Panc1 (cell line): ENCODE results near the gene SPNS3. TPM values are rescaled to one million over a fixed set of nuclear protein-coding genes. Genes with fewer than 3 reads are reported as not detected.

ENCODE experiments used
- ATAC-seq: fragments of 200-7000 bp; cut with Tn5 transposase; 2 replicates; pipeline ENCODE4 v1.9.1; 2020; ENCODE audit warnings: mild to moderate bottlenecking, moderate library complexity
- BruUV-seq: library from RNA; stranded (reverse); fragments of 400-500 nt; replicated peaks from 2 replicates; lab custom pipeline; 2021; lab: Mats Ljungman, UMichigan
- CTCF ChIA-PET: fragments of 300-600 bp; sonication (Branson Sonifier 250); formaldehyde crosslinking; loops from one replicate; lab custom pipeline; 2022; ENCODE audit warnings: antibody characterized with exemption; lab: Charles Lee
- POLR2A ChIA-PET: fragments of 300-600 bp; sonication (Branson Sonifier 250); formaldehyde crosslinking; loops from one replicate; lab custom pipeline; 2022; ENCODE audit warnings: antibody characterized with exemption; lab: Charles Lee
- DNase-seq: peaks from one replicate; pipeline ENCODE4 v3.0.0-alpha.2; 2010; ENCODE audit warnings: low read depth, low spot score
- H3K27ac ChIP-seq: 2 replicates; pipeline ENCODE4 v1.5.1; 2011; ENCODE audit warnings: mild to moderate bottlenecking, low read length, inconsistent platforms
- H3K27me3 ChIP-seq: fragments of 200-500 bp; sonication (Bioruptor generic); 2 replicates; pipeline ENCODE4 v1.6.0; 2014; ENCODE audit warnings: low read length, inconsistent platforms; ENCODE audit not compliant: control insufficient read depth, insufficient read depth
- H3K36me3 ChIP-seq: fragments of 200-500 bp; sonication (Bioruptor generic); 2 replicates; pipeline ENCODE4 v1.5.1; 2014; ENCODE audit warnings: inconsistent platforms, mild to moderate bottlenecking, low read length, moderate library complexity; ENCODE audit not compliant: control insufficient read depth, insufficient read depth
- H3K4me1 ChIP-seq: 2 replicates; pipeline ENCODE4 v1.5.1; 2011; ENCODE audit warnings: inconsistent platforms, mild to moderate bottlenecking, low read length, moderate library complexity; ENCODE audit not compliant: control insufficient read depth, insufficient read depth
- H3K4me3 ChIP-seq, 2 experiments: 2 replicates each; pipeline ENCODE4 v1.5.1; 2011 to 2012; ENCODE audit warnings: low read depth in 2 of 2, low read length in 2 of 2, mild to moderate bottlenecking in 2 of 2, inconsistent platforms in 1 of 2, moderate library complexity in 1 of 2
- H3K9me3 ChIP-seq: fragments of 200-500 bp; sonication (Bioruptor generic); 2 replicates; pipeline ENCODE4 v1.5.1; 2014; ENCODE audit warnings: low read depth, mild to moderate bottlenecking, inconsistent platforms, low read length, moderate library complexity; ENCODE audit not compliant: control insufficient read depth, insufficient read depth
- CTCF ChIP-seq: fragments of 450-650 bp; IDR thresholded peaks from 2 replicates; pipeline ENCODE4 v1.5.1; 2017; ENCODE audit warnings: mild to moderate bottlenecking
- POLR2AphosphoS5 ChIP-seq: IDR thresholded peaks from 2 replicates; pipeline ENCODE4 v1.6.1; 2012; ENCODE audit warnings: mild to moderate bottlenecking, low read depth, low read length, moderate library complexity
- REST ChIP-seq, 2 experiments: IDR thresholded peaks; 2 replicates each; pipeline ENCODE4 v1.6.1; 2011 to 2012; ENCODE audit warnings: low read depth in 2 of 2, control low read depth in 1 of 2, low read length in 1 of 2, mild to moderate bottlenecking in 1 of 2, moderate library complexity in 1 of 2; ENCODE audit not compliant: insufficient read depth in 1 of 2
- SIN3A ChIP-seq: IDR thresholded peaks from 2 replicates; pipeline ENCODE4 v1.6.1; 2012; ENCODE audit warnings: low read depth, mild to moderate bottlenecking, low read length, moderate library complexity, borderline replicate concordance; ENCODE audit not compliant: insufficient read depth
- TCF7L2 ChIP-seq: IDR thresholded peaks from 2 replicates; pipeline ENCODE4 v1.6.1; 2011; ENCODE audit warnings: mild to moderate bottlenecking, low read depth, low read length, inconsistent platforms
- in situ Hi-C: cut with HindIII; loops from 2 replicates; pipeline ENCODE4 v1.10.0; 2016; ENCODE audit warnings: low sequenced_read_pairs, low pct_unique_long_range_greater_than_20kb
- intact Hi-C: fragments of 100-400 bp; cut with micrococcal nuclease; formaldehyde crosslinking; loops from one replicate; pipeline ENCODE4 v1.10.0; 2022; ENCODE audit not compliant: unreplicated experiment
- total RNA-seq: library from RNA; stranded (reverse); gene quantifications from one replicate; pipeline ENCODE4 v1.2.1, GENCODE V29; 2021; ENCODE audit not compliant: unreplicated experiment

SPNS3 gene
- total RNA-seq, 1 experiment from 2014 or later: 0.10 TPM

GRCh38 chr17:4469552-4469951 lies 35.8 kb downstream of the SPNS3 start:
- no peaks in the 10 kb centered on the region for H3K36me3 ChIP-seq
- no peaks in the 10 kb centered on the region for H3K27me3 ChIP-seq
- no peaks in the 10 kb centered on the region for H3K9me3 ChIP-seq
- H3K4me1 ChIP-seq: no peaks in the 10 kb centered on the region
- in situ Hi-C loops: no loop called here
- intact Hi-C loops: no loop called here
- no peak overlapping the region for H3K27ac ChIP-seq
- ChIA-PET POLR2A (no interaction called here), CTCF (no interaction called here)
- H3K4me3 ChIP-seq: no peak overlapping the region
- DNase-seq (no peak), ATAC-seq (no peak)
- BruUV-seq: no TSS peak
- TF ChIP-seq TCF7L2: no peak
- no peak for TF ChIP-seq POLR2AphosphoS5
- TF ChIP-seq SIN3A: no peak
- TF ChIP-seq CTCF: no peak
- TF ChIP-seq REST (IDR thresholded peaks at IDR 0.05; ENCODE audit: insufficient read depth in 1 of 2, low read depth in 2 of 2, low read length in 1 of 2): no peak

- in situ Hi-C loops (no loop called here), intact Hi-C loops (no loop called here)
- no peak overlapping the region for H3K4me3 ChIP-seq
- no peaks in the 10 kb centered on the region for H3K4me1 ChIP-seq
- ATAC-seq: no peak
- ChIA-PET CTCF (no interaction called here), POLR2A (interaction anchor here (0.6 kb wide), 1 partner anchor 18 kb away, joined by 3 read pairs; no protein-coding TSS in a partner anchor)
- no peaks in the 10 kb centered on the region for H3K9me3 ChIP-seq
- H3K27me3 ChIP-seq: no peaks in the 10 kb centered on the region
- no peaks in the 10 kb centered on the region for H3K36me3 ChIP-seq
- DNase-seq: no peak
- no peak overlapping the region for H3K27ac ChIP-seq
- no TSS peak for BruUV-seq
- TF ChIP-seq TCF7L2 (no peak), SIN3A (no peak), POLR2AphosphoS5 (no peak), REST (IDR thresholded peaks at IDR 0.05; ENCODE audit: insufficient read depth in 1 of 2, low read depth in 2 of 2, low read length in 1 of 2) (no peak), CTCF (no peak)
These were observed 38.5 kb downstream of the SPNS3 start for GRCh38 chr17:4472286-4472685.
